Measurements from ENCODE around the gene ADGRL2.

ADGRL2 gene

DNA sequence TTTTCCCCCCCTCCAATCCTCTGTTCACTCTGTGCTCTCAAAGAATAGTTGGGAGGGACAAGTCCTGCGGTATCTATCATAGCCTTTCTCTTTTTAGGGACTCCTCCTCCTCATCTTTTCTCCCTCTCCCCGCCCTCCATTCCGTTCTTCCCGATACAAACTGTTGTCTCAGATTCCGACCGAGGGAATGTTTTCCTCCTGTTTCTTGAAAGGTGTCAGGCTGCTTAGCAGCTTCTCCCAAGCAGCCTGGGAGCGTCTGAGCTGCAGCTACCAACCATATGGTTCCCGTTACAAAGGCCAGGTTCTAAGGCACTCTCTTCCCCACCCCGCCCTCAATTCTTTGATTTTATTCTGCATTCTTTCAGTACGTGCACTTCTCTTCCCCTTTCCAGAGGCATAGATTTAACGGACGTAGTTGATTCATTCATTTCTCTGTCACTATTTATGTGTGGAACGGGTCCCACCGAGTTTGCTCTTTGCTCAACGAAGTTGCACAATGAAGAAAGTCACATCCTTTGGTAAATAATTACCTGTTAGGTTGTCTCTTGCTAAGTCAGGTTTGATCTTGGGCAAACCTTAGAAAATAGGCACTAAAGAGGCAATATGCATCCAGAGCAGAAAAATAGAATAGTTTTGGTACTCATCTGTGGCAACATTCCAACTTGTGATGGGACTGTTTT lies 2.8 kb downstream of the ADGRL2 start:
- Histone ChIP-seq H3K27ac (ENCODE audit: low read length) (no peak overlapping the region), H3K9me3 (ENCODE audit: insufficient read depth, low read length, severe bottlenecking) (no peaks in the 10 kb centered on the region), H2AFZ (ENCODE audit: low read depth, low read length) (no peak overlapping the region), H3K36me3 (ENCODE audit: insufficient read depth, low read length) (no peaks in the 10 kb centered on the region), H3K27me3 (ENCODE audit: insufficient read depth, low read length, poor library complexity) (no peaks in the 10 kb centered on the region), H3K9ac (ENCODE audit: low read depth, low read length) (no peak overlapping the region), H3K79me2 (ENCODE audit: insufficient read depth, low read length) (no peaks in the 10 kb centered on the region), H4K20me1 (ENCODE audit: insufficient read depth, low read length) (no peaks in the 10 kb centered on the region), H3K4me2 (ENCODE audit: insufficient read depth, low read length) (no peak overlapping the region), H3K4me1 (ENCODE audit: insufficient read depth, low read length) (no peaks in the 10 kb centered on the region), H3K4me3 (ENCODE audit: low read depth in 1 of 2, low read length in 2 of 2) (no peak overlapping the region)
- TF ChIP-seq, protein P1, sequence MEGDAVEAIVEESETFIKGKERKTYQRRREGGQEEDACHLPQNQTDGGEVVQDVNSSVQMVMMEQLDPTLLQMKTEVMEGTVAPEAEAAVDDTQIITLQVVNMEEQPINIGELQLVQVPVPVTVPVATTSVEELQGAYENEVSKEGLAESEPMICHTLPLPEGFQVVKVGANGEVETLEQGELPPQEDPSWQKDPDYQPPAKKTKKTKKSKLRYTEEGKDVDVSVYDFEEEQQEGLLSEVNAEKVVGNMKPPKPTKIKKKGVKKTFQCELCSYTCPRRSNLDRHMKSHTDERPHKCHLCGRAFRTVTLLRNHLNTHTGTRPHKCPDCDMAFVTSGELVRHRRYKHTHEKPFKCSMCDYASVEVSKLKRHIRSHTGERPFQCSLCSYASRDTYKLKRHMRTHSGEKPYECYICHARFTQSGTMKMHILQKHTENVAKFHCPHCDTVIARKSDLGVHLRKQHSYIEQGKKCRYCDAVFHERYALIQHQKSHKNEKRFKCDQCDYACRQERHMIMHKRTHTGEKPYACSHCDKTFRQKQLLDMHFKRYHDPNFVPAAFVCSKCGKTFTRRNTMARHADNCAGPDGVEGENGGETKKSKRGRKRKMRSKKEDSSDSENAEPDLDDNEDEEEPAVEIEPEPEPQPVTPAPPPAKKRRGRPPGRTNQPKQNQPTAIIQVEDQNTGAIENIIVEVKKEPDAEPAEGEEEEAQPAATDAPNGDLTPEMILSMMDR (IDR thresholded peaks at IDR 0.05; ENCODE audit: borderline replicate concordance, extremely low read depth, low read length, poor library complexity, severe bottlenecking), result no peak
- no peak for TF ChIP-seq EZH2 (IDR thresholded peaks at IDR 0.05; ENCODE audit: borderline replicate concordance, low read depth, low read length, severe bottlenecking)
- ATAC-seq (ENCODE audit: insufficient read depth, low read depth) (no peak), DNase-seq (no peak)

DNA sequence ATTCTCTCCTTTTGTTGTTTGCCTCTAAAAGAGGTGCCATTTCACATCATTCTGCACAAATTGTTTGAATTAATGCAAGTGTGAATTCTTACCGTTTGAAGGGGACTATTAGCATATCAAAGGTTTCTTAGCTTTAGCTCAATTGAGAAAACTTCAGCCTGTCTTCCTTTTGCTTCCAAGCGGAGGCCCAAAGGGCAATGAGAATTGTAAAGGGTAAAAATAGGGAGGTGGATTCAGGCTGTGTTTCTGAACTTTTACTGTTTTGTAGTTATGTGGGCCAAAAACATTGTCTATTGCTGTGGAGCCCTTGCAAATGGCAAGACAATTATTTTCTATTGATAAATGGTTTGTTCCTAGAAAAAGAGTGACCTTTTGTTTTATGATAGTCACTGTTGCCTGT lies 3.6 kb downstream of the ADGRL2 start:
- no peak overlapping the region for H3K4me3 ChIP-seq (ENCODE audit: low read depth in 1 of 2, low read length in 2 of 2)
- no peaks in the 10 kb centered on the region for H3K9me3 ChIP-seq (ENCODE audit: insufficient read depth, low read length, severe bottlenecking)
- no peak overlapping the region for H3K27ac ChIP-seq (ENCODE audit: low read length)
- H2AFZ ChIP-seq (ENCODE audit: low read depth, low read length), result no peak overlapping the region
- no peak for ATAC-seq (ENCODE audit: insufficient read depth, low read depth)
- H3K79me2 ChIP-seq (ENCODE audit: insufficient read depth, low read length), result no peaks in the 10 kb centered on the region
- no peak for DNase-seq
- H4K20me1 ChIP-seq (ENCODE audit: insufficient read depth, low read length), result no peaks in the 10 kb centered on the region
- no peak overlapping the region for H3K9ac ChIP-seq (ENCODE audit: low read depth, low read length)
- H3K4me2 ChIP-seq (ENCODE audit: insufficient read depth, low read length), result no peak overlapping the region
- no peak for TF ChIP-seq EZH2 (IDR thresholded peaks at IDR 0.05; ENCODE audit: borderline replicate concordance, low read depth, low read length, severe bottlenecking)
- TF ChIP-seq, protein P1 (IDR thresholded peaks at IDR 0.05; ENCODE audit: borderline replicate concordance, extremely low read depth, low read length, poor library complexity, severe bottlenecking), result no peak
- no peaks in the 10 kb centered on the region for H3K4me1 ChIP-seq (ENCODE audit: insufficient read depth, low read length)
- no peaks in the 10 kb centered on the region for H3K27me3 ChIP-seq (ENCODE audit: insufficient read depth, low read length, poor library complexity)
- H3K36me3 ChIP-seq (ENCODE audit: insufficient read depth, low read length), result no peaks in the 10 kb centered on the region

DNA sequence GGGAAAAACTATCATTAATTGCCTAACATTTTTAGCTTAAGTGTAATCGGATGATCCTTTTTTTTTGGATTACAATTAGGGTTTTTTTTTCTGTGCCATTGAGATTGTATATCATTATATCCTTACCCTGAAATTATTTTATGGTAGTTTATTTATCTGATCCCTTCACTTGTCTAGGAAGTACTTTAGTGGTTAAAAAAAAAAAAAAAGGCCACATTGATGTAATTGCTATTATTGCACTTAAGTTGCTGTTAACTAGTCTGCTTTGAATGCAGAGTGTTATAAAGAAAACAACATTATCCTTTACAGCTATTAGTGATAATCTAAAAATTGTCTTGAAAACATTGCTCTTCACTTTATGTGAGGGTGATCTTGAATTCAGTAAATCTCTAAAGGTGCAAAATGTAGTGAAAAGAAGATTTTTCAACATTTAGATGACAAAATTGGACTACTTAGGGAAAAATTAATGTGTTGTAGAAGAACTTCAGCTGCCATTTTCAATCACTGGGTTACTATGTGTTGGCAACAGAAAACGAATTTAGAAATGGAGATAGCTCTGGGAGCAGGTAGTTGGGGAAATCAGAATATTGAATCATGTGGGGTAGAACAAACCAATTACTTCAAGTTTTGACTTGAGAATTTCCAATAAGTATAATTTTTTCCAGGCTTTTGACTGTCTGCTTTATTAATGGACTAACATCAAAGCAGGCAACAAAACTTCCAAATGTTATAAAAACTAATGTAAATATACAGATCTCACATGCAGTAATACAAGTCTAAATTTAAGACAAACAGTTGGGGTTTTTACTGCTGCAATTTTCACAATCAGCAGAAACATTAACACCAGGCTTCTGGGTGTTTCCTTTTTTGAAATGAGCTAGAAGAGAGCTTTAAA lies 5.0 kb downstream of the ADGRL2 start:
- H3K9ac ChIP-seq (ENCODE audit: low read depth, low read length), result no peak overlapping the region
- ATAC-seq (ENCODE audit: insufficient read depth, low read depth) (no peak), DNase-seq (no peak)
- H3K27ac ChIP-seq (ENCODE audit: low read length), result no peak overlapping the region
- no peaks in the 10 kb centered on the region for H3K4me1 ChIP-seq (ENCODE audit: insufficient read depth, low read length)
- no peaks in the 10 kb centered on the region for H3K36me3 ChIP-seq (ENCODE audit: insufficient read depth, low read length)
- H4K20me1 ChIP-seq (ENCODE audit: insufficient read depth, low read length), result no peaks in the 10 kb centered on the region
- H3K79me2 ChIP-seq (ENCODE audit: insufficient read depth, low read length), result no peaks in the 10 kb centered on the region
- no peaks in the 10 kb centered on the region for H3K27me3 ChIP-seq (ENCODE audit: insufficient read depth, low read length, poor library complexity)
- H3K4me2 ChIP-seq (ENCODE audit: insufficient read depth, low read length), result no peak overlapping the region
- H2AFZ ChIP-seq (ENCODE audit: low read depth, low read length), result no peak overlapping the region
- no peaks in the 10 kb centered on the region for H3K9me3 ChIP-seq (ENCODE audit: insufficient read depth, low read length, severe bottlenecking)
- no peak overlapping the region for H3K4me3 ChIP-seq (ENCODE audit: low read depth in 1 of 2, low read length in 2 of 2)
- TF ChIP-seq EZH2 (IDR thresholded peaks at IDR 0.05; ENCODE audit: borderline replicate concordance, low read depth, low read length, severe bottlenecking), result no peak
- TF ChIP-seq, protein P1 (IDR thresholded peaks at IDR 0.05; ENCODE audit: borderline replicate concordance, extremely low read depth, low read length, poor library complexity, severe bottlenecking), result no peak

Data from DND-41 (cell line).